HG03342 (cell line): ENCODE data around the gene CDK18.

Source experiments
- ATAC-seq: cut with Tn5 transposase; IDR thresholded peaks from one replicate; pipeline ENCODE4 v1.9.1; 2021; ENCODE audit warnings: mild to moderate bottlenecking, moderate library complexity; ENCODE audit not compliant: unreplicated experiment

The CDK18 gene

DNA sequence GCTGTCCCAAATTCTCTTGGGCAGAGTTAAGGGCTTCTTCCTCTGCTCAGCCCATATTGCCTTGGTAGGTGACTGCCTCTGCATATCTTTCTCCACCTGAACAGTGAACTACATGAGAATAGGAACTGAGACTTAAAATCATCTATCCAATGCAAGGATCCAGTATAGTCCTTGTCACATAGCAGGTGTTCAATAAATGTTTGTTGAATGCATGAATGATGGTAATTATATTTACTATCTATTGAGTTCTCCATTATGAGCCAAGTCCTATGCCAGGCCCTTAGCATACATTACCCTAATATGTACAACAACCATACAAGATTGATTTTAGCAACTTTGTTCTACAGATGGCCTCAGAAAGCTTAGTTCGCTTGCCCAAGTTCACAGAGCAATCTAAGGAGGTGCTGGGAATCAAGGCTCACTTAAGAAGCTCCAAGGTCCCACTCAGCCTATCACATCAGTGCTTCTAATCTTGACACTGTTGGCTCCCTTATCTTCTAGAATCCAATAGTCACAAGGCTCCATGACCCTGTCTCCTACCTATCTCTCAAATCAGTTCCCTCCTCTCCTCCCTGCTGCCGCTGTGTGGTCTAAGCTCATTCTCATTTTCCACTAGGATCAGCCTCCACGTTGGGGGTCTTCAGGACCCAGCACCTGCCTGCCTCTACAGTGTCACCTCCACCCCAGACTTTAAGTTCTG, 2.2 kb upstream of the CDK18 start:
- ATAC-seq: no peak

DNA sequence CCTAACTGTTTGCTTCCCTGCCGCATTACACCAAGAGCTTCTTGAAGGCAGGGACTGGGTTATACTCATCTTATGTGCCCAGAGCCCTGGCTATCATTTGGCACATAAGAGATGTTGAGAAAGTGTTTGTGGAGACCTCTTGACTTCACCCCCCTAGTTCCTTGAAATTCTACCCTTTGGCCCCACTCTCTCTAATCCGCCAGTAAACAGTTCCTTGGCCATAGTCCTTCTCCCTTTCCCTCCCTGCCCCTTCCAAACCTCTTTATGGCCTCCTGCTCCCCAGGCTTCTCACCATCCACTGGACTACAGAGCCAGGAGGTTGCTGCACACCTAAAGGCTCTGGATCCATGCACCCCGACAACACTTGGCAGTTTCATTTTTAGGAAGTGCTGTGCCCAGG, 1.5 kb upstream of the CDK18 start:
- ATAC-seq: no peak

DNA sequence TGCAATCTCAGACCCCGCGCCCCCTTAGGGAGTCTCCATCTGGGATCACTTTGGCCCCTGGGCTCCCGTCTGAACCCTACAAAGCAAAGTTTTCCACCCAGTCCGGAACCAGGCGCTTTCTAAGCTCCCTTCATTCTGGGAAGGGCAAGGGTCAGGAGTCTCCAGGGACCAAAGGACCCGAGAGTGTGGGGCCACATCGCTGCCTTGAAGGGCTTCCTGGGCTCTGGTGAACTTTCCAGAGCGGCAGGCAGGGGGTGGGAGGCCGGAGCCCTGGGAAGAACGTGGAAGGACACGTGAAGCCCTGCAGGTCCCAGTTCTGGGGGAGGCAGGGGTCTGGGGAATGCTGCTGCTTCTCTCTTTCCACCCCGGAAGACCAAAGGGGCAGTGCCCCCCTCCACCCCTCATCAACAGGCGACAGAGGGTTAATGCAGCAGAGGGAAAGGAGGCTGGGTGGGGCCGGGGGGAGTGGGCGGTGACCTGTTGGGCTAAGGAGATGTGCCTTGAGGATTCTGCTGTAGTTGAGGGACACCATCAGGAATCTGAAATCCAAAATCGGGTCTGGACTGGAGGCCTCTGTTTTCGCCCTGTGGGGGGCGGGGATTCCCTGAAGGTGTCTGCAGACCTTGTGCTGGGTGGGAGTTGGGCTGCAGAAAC, 734 bp downstream of the CDK18 start:
- no peak for ATAC-seq

DNA sequence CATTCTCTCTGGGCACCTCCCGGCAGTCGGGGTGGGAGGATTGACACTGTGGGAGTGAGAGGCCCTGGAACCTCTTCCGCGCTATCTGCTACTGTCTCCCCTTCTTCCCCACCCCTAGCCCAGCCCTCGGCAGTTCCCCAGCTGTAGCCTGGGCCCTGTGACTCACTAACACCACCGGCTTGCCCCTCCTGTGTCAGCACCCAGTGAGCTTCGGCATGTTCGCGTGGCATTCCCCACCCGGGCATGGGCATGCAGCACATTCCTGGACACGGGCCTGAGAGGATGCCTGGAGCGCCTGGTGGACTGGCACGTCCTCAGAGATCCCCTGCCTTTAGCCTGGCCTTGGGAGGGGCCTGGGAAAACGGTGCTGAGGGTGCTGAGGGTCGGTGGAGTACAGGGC, 1.3 kb downstream of the CDK18 start:
- no peak for ATAC-seq

DNA sequence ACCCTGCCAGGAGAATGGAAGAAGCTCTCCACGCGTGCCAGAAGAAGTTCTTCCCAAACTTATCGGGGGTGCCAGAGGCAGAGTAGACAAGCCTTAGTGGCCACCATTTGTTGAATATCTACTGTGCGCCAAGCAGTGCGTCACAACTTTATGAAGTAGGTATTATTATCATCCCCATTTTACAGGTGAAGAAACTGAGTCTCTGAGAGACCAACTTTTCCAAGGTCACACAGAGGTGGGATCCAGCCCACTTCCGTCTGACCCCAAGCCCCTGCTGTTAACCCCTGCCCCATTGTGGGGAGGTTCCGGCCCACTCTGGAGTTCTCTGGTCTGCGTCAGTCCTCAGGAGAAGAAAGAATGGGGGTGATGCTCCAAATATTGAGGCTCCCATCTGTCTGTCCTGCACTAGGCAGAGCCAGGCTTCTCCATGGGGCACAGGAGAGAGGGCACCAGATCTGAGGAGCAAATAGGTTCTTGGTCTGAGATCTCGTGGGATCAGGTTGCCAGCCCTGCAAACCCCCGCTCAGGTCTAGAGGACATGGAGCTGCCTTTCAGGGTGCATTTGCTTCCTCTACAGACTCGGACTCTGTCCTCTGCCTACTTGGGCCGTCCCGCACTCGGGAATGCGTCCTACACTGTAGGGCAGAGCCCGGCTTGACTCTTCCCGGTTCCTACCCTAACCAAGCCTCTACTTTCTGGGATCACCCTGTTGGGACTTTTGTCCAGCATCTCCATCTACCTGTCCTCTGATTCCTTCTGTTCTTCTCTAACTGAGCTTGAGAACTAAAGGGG, 2.1 kb downstream of the CDK18 start:
- ATAC-seq: no peak

DNA sequence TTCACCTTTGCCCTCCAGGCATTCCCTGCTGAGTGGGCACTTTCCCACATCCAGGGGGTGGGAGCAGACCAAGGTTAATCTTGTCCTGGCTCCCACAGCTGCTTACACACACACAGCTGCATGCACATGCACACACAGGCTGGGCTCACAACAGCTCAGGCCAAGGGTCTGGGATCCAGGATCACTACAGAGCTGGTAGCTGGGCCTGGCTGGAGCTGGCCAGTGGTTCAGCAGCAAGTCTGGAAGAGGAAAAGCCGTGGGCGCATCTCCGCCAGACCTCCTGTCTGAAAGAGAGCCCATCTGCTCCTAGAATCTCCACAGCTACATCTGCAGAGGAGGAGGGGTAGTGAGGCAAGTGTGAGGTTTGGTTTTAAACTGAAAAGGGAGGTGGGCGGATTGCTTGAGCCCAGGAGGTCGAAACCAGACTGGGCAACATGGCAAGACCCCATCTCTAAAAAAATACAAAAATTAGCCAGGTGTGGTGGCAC, 3.8 kb downstream of the CDK18 start:
- ATAC-seq: no peak

DNA sequence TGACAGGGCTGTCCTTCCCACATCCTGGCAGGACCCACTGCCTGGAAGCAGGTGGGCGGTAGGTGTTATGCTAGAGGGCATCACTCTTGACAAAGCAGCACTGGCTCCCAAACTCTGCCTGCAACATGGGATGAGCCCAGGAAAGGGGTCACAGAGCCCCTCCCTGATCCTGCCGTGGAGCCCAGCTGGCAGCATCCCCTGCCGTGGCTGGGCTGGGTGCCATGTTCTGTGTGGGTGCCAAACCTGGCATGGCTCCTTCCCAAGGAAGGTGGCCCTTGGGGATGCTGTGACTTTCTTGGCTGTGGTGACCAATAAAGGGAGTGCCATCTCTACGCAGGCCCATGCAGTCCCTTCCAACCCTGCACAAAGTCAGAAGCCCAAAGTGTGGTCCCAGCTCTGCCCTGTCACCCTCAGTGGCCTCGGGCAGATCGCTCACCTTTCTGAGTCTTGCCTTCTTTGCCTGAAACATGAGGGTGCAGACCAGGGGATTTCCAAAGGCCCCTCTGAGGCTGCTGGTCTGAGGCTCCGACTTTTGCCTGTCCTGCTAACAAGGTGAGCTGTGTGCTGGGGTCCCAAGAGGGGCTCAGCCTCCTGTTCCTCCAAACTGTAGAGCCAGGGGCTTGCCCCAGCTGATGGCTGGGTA, 6.0 kb downstream of the CDK18 start:
- ATAC-seq: no peak

DNA sequence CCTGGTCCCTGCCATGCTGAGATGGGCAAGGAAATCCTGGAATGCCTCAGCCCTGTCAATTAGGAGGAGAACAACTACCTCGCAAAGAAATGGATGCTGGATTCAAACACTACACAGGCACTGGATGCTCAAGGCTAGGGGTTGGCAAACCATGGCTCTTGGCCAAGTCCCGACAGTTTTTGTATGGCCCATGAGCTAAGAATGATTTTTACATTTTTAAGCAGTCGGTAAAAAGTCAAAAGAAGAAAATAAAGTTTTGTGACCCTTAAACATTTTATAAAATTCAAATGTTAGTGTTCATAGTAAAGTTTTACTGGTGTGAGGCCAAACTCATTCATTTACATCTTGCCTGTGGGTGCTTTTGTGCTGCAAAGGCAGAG, 6.5 kb downstream of the CDK18 start:
- ATAC-seq: no peak

DNA sequence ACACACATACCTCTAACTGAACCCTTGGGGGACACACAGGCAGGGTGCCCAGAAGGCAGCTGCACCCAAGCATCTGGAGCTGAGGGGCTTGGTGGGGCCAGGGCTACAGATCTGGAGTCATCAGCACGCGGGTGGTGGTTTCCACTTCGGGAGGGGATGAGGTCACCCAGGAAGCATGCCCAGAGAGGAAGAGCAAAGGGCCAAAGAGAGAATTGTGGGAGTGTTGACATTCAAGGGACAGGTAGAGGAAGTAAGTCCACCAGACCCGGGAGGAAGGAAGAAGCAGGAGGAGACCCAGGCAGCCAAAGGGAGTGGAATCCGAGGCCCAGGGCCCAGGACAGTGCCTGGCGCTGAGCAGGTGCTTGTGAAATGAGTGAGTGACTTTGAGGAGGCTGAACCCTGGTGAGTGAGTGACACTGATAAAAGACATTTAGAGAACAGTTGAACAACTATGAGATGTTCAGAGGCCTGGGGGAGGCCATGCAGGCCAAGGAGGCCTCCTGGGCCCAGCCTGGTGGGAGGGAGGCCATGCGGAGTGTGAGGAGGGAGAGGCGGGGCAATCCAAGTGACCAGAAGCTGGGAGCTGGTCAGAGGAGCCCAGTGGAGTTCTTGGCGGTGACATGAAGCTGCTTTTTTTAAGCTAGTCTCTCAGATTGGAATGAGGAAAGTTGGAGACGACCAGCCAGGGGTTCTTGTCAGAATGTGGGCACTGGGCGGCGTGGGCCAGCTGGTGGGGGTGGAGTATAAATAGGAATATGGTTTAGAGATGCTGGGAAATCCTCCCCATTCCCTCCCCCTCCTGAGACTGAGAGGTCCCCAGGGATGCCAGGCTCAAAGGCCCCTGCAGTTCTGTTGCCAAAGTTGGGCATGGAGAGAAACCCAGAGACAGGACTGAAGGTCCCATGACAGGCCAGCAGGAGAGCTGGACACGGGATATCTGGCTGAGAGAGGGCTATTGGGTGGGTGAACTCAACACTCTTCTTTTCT, 7.9 kb downstream of the CDK18 start:
- no peak for ATAC-seq

DNA sequence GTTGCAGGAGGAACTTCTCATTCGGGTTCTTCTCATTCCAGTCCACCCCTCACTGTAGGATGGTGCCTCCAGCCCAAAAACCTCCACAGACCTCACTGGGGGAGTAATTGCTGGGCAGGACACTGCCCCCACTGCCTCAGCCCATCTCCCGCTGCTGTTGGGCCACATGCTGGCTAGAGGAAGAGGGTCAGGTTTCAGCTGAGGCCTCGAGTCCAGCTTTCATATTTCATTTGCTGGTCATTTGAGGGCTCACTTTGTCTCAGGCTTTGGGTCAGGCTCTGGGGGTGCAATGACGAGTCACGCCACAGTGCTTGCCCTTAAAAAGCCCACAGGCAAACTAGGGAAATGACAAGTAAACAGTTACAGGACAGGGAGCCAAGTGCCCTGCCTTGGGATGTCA, 9.3 kb downstream of the CDK18 start:
- no peak for ATAC-seq

DNA sequence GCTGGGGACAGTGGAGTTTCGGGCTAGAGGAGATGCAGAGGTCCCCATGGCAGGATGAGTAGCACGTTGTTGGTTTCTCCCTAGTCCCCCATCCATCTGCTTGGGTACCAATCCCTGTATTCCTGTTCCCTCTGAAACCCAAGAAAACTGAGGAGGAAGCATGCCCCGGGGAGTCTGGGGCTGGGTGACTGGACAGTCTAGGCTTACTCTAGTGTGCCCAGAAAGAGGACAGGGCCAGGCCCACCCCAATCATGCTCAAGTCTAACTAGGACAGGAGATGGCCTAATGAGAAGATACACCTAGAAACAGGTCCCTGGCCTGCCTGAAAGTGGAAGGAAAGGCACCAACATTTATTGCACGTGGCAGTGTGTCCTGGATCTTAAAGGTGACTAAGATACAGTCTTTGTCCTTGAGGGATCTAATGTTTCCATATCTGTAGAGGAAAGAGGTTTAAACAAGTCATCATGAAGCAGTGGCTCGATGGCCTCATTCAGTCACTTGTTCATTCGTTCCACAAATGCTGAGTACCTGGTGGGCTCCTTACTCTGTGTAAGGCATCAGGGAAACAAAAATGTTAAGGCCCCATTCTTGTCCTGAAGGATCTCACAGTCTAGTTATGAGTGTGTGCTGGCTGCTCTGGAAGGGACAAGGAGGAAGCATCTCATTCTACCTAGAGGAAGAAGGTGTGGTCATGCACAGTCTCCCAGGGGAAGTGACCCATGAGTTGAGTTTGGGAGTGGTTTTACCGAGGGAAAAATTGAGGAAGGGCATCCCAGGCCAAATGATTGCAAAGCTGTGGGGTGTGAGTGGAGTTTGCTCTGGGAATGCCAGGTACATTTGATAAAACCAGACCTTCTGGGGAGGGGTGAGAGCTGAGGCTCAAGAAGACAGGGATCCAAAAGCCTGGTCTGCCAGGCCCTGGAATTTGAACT, 10.0 kb downstream of the CDK18 start:
- ATAC-seq: no peak

DNA sequence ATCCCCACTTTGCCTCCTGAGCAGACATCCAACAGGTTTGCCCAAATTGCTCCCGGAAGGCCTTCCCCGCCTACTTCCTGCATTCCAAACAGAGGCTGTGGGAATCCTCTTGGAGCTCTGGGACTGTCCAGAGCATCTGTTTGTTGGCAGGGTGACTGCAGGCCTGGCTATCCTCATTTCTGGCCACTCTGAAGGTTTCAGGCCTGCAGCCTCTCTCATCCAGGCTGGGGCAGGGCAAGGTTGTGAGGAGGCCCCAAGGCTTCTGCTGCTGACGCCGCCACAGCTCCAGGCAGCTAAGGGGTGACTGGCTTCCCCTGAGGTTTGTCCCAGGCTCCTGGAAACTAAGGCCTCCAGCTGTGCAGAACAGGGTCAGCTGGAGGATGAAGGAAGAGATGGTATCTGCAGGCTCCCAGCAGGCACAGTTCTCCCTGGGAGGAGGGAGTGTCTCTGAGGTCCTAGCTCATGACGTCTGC, 11.3 kb downstream of the CDK18 start:
- no peak for ATAC-seq

DNA sequence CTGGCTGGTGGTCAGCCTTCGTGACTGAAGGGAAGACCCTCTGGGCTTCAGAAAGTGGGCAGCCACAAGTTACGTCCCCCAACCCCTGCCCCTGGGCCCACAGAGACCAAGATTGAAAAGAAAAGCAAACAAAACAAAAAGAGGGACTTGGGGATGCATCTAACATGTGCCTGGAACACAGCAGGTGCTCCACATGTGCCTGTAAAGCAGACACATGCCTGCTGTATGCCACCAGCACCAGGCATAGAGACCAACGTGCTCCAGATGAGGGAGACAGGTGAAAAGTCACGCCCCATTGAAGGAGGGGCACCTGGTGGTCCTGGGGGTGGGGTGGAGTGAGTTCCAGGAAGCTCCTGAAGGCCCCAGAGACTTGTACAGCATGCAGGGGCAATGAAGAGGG, 11.9 kb downstream of the CDK18 start:
- no peak for ATAC-seq

DNA sequence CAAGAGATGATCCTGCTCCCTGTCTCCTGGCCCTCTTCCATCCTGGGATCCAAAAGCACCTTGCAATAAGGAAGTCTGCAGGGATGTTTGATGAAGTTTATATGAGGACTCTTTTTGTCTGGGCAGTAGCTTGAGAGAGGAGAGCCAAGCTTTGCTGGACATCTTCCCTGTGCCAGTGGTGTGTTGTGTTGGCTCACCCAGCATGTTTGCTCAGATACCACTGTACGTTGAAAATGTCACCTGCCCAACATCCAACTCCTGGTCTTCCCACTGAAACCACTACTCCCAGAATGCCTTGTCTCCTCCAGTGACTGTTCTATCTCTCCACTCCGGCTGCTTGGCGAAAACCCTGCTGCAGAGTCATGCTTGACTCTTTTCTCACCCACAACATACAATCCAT, 12.8 kb downstream of the CDK18 start:
- ATAC-seq: no peak

DNA sequence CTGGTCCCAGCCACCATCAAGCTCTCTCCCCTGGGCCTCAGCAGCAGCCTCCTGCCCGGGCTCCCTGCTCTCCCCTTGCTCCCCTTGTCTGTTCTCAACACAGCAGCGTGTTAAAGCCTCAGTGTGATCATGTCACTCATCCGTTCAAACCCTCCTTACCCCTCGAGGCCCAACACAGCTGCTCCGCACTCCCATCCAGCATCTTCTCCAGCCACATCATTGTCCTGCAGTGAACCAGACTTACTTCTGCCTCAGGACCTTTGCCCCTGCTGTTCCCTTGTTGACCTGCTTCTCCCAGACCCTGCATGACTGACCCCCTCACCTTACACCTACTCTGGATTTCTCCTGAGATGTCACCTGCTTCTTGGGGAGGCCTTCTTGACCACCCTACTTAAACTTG, 13.3 kb downstream of the CDK18 start:
- ATAC-seq: no peak

DNA sequence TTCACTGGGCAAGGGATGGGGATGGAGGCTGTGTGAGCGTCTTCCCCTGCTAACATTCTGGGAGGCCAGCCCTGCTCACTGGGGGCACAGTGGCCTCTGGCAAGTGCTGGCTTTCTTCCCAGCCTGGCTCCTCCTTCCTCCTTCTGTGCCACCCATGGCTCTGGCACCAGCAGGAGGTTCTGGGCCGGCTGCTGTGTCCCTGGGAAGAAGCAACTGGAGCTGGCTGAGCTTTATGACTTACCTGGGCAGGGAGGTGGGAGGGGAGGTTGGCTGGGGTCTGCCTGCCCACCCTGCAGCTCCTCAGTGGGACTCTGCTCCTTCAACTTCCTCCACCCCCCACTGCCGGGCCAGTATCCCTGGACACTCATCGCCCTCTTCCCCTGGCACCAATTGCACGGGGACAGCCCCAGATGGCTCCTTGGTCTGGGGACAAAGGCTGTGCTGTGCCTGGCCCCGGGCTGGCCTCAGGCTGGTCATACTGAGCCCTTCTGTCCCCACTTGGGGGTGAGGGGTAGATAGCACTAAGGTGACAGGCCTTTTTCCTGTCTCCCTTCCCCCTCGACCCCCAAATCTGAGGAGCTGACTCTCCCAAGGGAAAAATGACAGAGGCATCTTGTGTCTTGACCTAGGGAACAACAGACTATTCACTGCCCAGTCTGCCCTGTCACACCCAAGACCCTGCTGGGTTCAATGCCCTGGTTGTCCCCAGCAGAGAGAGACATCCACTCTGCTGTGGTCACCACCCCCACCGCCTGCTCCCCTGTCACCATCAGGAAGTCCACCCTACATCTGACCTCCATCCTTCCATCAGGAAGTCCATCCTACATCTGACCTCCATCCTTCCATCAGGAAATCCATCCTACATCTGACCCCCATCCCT, 14.4 kb downstream of the CDK18 start:
- no peak for ATAC-seq

DNA sequence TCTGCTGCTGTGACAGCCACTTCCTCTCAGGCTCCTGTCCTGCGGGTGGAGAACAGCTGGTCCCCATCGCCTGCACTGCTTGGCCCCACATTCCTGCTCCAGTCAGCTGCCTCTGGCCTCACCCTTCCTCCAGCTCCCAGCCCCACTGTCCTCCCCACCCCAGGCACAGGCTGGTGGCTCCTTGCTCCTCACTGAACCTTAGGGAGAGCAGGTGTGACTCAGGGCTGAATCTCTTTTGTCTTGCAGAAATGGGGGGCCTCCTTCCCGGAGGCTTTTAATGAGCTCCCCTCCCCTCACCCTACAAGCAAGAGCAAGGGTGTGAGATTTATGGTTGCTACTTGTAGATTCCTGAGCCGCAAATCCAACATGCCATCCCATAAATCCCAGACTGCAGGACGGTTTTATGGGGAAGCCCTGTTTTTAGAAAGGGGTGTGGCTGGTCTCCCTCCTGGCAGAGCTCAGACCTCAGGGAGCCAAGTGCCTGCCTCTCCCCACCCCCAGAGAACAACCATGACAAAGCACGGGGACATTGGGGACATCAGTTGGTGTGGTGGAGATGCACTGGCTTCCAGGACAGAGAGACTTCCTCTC, 15.2 kb downstream of the CDK18 start:
- no peak for ATAC-seq

DNA sequence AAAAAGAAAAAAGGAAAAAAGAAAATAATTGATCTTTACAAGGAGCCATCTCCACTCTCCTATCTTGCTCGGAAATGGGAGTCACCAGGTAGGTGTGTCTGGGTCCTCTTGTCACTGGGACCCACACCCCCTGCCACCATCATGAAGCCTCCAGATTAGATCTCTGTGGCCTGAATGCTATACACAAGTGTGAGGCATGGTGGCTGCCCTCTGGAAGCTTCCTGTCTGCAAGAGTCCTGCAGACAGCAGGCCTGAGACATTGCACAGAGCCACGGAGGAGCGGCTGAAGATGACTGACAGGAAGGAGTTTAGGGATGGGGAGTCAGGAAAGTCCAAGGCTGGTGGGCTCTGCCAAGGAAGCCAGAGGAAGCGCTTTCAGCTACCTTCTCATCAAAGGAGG, 16.2 kb downstream of the CDK18 start:
- no peak for ATAC-seq
